HepG2 (cell line): Measurements from ENCODE around the gene ARHGEF26. TPM values are rescaled to one million over a fixed set of nuclear protein-coding genes. Genes with fewer than 3 reads are reported as not detected.

Experiments used
- ATAC-seq: fragments of 200-7000 bp; cut with Tn5 transposase; 3 replicates; pipeline ENCODE4 v1.9.1; 2020; ENCODE audit warnings: mild to moderate bottlenecking, moderate library complexity
- BruUV-seq: library from RNA; stranded (reverse); fragments of 400-500 nt; replicated peaks from 2 replicates; lab custom pipeline; 2021; lab: Mats Ljungman, UMichigan
- CTCF ChIA-PET: fragments of 300-600 bp; formaldehyde crosslinking; extraction: SDS; loops from one replicate; lab custom pipeline; 2021; ENCODE audit warnings: low total read pairs, inconsistent platforms, low intra/inter-chr PET ratio; lab: Yijun Ruan, JAX
- POLR2A ChIA-PET: fragments of 350-600 bp; sonication (Branson Sonifier 250); formaldehyde crosslinking; loops from one replicate; lab custom pipeline; 2020; ENCODE audit warnings: antibody characterized with exemption, inconsistent platforms; lab: Yijun Ruan, JAX
- DNase-seq: peaks from one replicate; pipeline ENCODE4 v3.0.0-alpha.2; 2015; ENCODE audit warnings: low spot score
- FAIRE-seq: peaks from 3 replicates; lab custom pipeline; 2011; peaks lifted over from hg19 to GRCh38; lab: Jason Lieb, UNC
- H2AFZ ChIP-seq: one replicate; pipeline ENCODE4 v1.6.1; 2011; ENCODE audit warnings: low read length, inconsistent platforms
- H3K27ac ChIP-seq: fragments of 300-600 bp; 3 replicates; pipeline ENCODE4 v1.8.0; 2011; ENCODE audit warnings: mixed run types, mild to moderate bottlenecking, mixed read lengths, low read length, inconsistent platforms; ENCODE audit not compliant: insufficient read depth; ENCODE audit errors: extremely low read length
- H3K27me3 ChIP-seq, 2 experiments: fragments of 200-600 bp in 1 of 2; 2 replicates in 1 of 2; 3 replicates in 1 of 2; pipeline versions ENCODE4 v1.6.0 to v1.8.0; 2011; ENCODE audit warnings: low read length in 2 of 2, mild to moderate bottlenecking in 2 of 2, moderate library complexity in 2 of 2, inconsistent platforms in 1 of 2; ENCODE audit not compliant: insufficient read depth in 2 of 2, control insufficient read depth in 1 of 2
- H3K36me3 ChIP-seq, 2 experiments: fragments of 200-600 bp in 1 of 2; replicated peaks in 1 of 2; 2 replicates in 1 of 2; 3 replicates in 1 of 2; pipeline versions ENCODE4 v1.5.1 to v1.8.0; 2011; ENCODE audit warnings: low read length in 2 of 2, inconsistent platforms in 1 of 2; ENCODE audit not compliant: insufficient read depth in 2 of 2, control insufficient read depth in 1 of 2
- H3K4me1 ChIP-seq: 2 replicates; pipeline ENCODE4 v1.5.1; 2012; ENCODE audit warnings: low read length, inconsistent platforms; ENCODE audit not compliant: insufficient read depth
- H3K4me2 ChIP-seq: 2 replicates; pipeline ENCODE4 v1.6.0; 2011; ENCODE audit warnings: low read depth, low read length, inconsistent platforms
- H3K4me3 ChIP-seq, 3 experiments: fragments of 200-600 bp in 1 of 3; sonication (generic), shearing (Covaris generic) in 1 of 3; replicated peaks in 1 of 3; 2 replicates each; pipeline ENCODE4 v1.5.1; 2011 to 2016; ENCODE audit warnings: low read length in 3 of 3, inconsistent platforms in 2 of 3, low read depth in 2 of 3, mild to moderate bottlenecking in 2 of 3, control low read depth in 1 of 3, mixed read lengths in 1 of 3; ENCODE audit not compliant: insufficient read depth in 1 of 3
- H3K79me2 ChIP-seq: one replicate; pipeline ENCODE4 v1.6.1; 2011; ENCODE audit warnings: low read length, inconsistent platforms; ENCODE audit not compliant: insufficient read depth
- H3K9ac ChIP-seq: 2 replicates; pipeline ENCODE4 v1.6.0; 2011; ENCODE audit warnings: mild to moderate bottlenecking, low read depth, low read length, inconsistent platforms; ENCODE audit not compliant: insufficient read depth
- H3K9me3 ChIP-seq: 2 replicates; pipeline ENCODE4 v1.5.1; 2012; ENCODE audit warnings: mild to moderate bottlenecking, low read length
- H4K20me1 ChIP-seq: 2 replicates; pipeline ENCODE4 v1.6.0; 2011; ENCODE audit warnings: inconsistent platforms, mild to moderate bottlenecking, low read length, moderate library complexity; ENCODE audit not compliant: insufficient read depth
- MYPOP ChIP-seq: sonication (generic); formaldehyde crosslinking; IDR thresholded peaks from 2 replicates; pipeline ENCODE4 v1.8.1; 2023; ENCODE audit warnings: mild to moderate bottlenecking, moderate library complexity, missing genetic modification reagents
- NONO ChIP-seq, 2 experiments: fragments of 450-650 bp in 1 of 2; sonication (generic) in 1 of 2; formaldehyde crosslinking in 1 of 2; IDR thresholded peaks in 1 of 2; conservative IDR thresholded peaks in 1 of 2; 2 replicates each; pipeline versions ENCODE4 v1.6.1 to v1.8.0; 2017 to 2022; ENCODE audit warnings: mild to moderate bottlenecking in 1 of 2, missing genetic modification reagents in 1 of 2, moderate library complexity in 1 of 2
- ZNF30 ChIP-seq: sonication (generic); formaldehyde crosslinking; IDR thresholded peaks from 2 replicates; pipeline ENCODE4 v1.5.0; 2020; ENCODE audit warnings: mild to moderate bottlenecking, missing genetic modification reagents
- ZNF672 ChIP-seq: sonication (generic); formaldehyde crosslinking; IDR thresholded peaks from 2 replicates; pipeline ENCODE4 v1.8.1; 2022; ENCODE audit warnings: missing genetic modification reagents
- ZNF879 ChIP-seq: sonication (generic); formaldehyde crosslinking; IDR thresholded peaks from 2 replicates; pipeline ENCODE4 v1.8.1; 2023; ENCODE audit warnings: missing genetic modification reagents
- WGBS: methylation state at CpG from one replicate; pipeline ENCODE4 v1.1.6; 2017; ENCODE audit warnings: low lambda C conversion rate; 5-methylcytosine and 5-hydroxymethylcytosine counted together
- in situ Hi-C: cut with HindIII; loops from 2 replicates; pipeline ENCODE4 v1.10.0; 2017; ENCODE audit warnings: low pct_unique_long_range_greater_than_20kb; ENCODE audit not compliant: extremely low pct_ligation_motif_present
- intact Hi-C: fragments of 100-400 bp; cut with micrococcal nuclease; formaldehyde crosslinking; loops from one replicate; pipeline ENCODE4 v1.10.0; 2022; ENCODE audit not compliant: unreplicated experiment
- polyA plus RNA-seq, 8 experiments: library from polyadenylated mRNA; depleted of rRNA in 3 of 8; stranded (reverse) in 7 of 8; unstranded in 1 of 8; fragments of >200 nt; fragmentation: Illumina TruSeq in 4 of 8; extraction: Trizol in 4 of 8; gene quantifications; 2 replicates each; pipeline versions ENCODE4 v1.2.1 to v1.2.3, GENCODE V29; 2011 to 2016; ENCODE audit warnings: low read depth in 4 of 8, missing spikeins in 1 of 8, mixed read lengths in 1 of 8; ENCODE audit not compliant: insufficient read depth in 1 of 8
- total RNA-seq, 5 experiments: library from RNA; depleted of rRNA; stranded (reverse); fragments of >200 nt; fragmentation: Illumina TruSeq; extraction: Trizol; gene quantifications; 2 replicates each; pipeline ENCODE4 v1.2.3, GENCODE V29; 2016; ENCODE audit warnings: low read depth in 1 of 5
- TF ChIP-seq, protein P1 (sequence below): sonication (generic); formaldehyde crosslinking; IDR thresholded peaks from 2 replicates; pipeline ENCODE4 v1.5.0; 2020; ENCODE audit warnings: mild to moderate bottlenecking, missing genetic modification reagents, borderline replicate concordance
- TF ChIP-seq, protein P2 (sequence below): sonication (generic); formaldehyde crosslinking; IDR thresholded peaks from 2 replicates; pipeline ENCODE4 v1.4.0; 2020; ENCODE audit warnings: missing genetic modification reagents

Gene ARHGEF26
- total and polyA plus RNA-seq, 2 of the 13 experiments (the other 11 are each of a cell fraction or from before 2014, with no cell fraction given): 0.74 to 6.1 TPM

DNA sequence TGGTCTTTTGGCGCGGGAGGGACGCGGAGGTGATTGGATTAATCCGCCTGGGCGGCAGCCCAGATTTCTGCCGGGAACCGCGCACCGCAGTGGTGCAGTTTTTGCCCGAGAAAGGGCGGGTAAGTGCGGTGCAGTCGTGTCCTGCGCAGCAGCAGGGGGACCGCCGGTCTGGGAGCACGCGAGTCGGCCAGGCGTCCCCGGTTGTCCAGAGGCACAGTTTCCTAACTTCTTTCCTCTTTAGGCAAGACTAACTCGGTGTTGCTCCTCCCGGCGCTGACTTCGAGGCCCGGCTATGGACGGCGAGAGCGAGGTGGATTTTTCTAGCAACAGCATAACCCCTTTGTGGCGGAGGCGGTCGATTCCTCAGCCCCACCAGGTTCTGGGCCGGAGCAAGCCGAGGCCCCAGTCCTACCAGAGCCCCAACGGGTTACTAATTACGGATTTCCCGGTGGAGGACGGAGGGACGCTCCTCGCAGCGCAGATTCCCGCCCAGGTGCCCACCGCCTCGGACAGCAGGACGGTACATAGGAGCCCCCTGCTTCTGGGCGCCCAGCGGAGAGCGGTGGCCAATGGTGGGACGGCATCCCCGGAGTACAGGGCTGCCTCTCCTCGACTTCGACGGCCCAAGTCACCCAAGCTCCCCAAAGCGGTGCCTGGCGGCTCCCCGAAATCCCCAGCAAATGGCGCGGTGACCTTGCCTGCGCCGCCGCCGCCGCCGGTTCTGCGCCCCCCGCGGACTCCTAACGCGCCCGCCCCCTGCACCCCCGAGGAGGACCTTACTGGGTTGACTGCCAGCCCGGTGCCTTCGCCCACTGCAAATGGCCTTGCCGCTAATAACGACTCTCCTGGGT is 736 bp downstream of the ARHGEF26 start (continued):
- TF ChIP-seq, protein P1, sequence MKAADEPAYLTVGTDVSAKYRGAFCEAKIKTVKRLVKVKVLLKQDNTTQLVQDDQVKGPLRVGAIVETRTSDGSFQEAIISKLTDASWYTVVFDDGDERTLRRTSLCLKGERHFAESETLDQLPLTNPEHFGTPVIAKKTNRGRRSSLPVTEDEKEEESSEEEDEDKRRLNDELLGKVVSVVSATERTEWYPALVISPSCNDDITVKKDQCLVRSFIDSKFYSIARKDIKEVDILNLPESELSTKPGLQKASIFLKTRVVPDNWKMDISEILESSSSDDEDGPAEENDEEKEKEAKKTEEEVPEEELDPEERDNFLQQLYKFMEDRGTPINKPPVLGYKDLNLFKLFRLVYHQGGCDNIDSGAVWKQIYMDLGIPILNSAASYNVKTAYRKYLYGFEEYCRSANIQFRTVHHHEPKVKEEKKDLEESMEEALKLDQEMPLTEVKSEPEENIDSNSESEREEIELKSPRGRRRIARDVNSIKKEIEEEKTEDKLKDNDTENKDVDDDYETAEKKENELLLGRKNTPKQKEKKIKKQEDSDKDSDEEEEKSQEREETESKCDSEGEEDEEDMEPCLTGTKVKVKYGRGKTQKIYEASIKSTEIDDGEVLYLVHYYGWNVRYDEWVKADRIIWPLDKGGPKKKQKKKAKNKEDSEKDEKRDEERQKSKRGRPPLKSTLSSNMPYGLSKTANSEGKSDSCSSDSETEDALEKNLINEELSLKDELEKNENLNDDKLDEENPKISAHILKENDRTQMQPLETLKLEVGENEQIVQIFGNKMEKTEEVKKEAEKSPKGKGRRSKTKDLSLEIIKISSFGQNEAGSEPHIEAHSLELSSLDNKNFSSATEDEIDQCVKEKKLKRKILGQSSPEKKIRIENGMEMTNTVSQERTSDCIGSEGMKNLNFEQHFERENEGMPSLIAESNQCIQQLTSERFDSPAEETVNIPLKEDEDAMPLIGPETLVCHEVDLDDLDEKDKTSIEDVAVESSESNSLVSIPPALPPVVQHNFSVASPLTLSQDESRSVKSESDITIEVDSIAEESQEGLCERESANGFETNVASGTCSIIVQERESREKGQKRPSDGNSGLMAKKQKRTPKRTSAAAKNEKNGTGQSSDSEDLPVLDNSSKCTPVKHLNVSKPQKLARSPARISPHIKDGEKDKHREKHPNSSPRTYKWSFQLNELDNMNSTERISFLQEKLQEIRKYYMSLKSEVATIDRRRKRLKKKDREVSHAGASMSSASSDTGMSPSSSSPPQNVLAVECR (CRISPR knock-in tag): peak; percentile 44; the same call in 1 of the 2 replicates
- TF ChIP-seq ZNF879 (CRISPR knock-in tag) (0 out of 2 replicates have a peak, but pooled peaks have one; percentile 31), ZNF30 (CRISPR knock-in tag) (0 out of 2 replicates have a peak, but pooled peaks have one; percentile 33), NONO (IDR thresholded peaks at IDR 0.05) (no peak), NONO (CRISPR knock-in tag; conservative IDR thresholded peaks at IDR 0.05) (0 out of 2 replicates have a peak, but pooled peaks have one; percentile 23)
- TF ChIP-seq, all 625 proteins: peak for 50

- Histone ChIP-seq H3K4me1 (peaks cover 54% of the 10 kb centered on the region), H3K27me3 (peaks cover 0 to 32% of the 10 kb centered on the region in 2 experiments; a peak in 3 of 5 replicates), H3K27ac (no peak overlapping the region), H3K9ac (no peak overlapping the region), H3K36me3 (no peaks in the 10 kb centered on the region), H3K4me3 (peak overlapping the region; percentile 5 to 79 (median 62); a peak in 5 of 6 replicates), H2AFZ (no peak overlapping the region), H3K79me2 (no peaks in the 10 kb centered on the region), H4K20me1 (no peaks in the 10 kb centered on the region), H3K9me3 (no peaks in the 10 kb centered on the region), H3K4me2 (peak overlapping the region; percentile 92)
- in situ Hi-C loops: loop anchor here (10.0 kb wide), 1 partner anchor 132 kb away; no protein-coding TSS in a partner anchor
- FAIRE-seq (no peak), ATAC-seq (no peak), DNase-seq (no peak)
- WGBS: 12% methylated on average over 13 of the region's 18 CpGs
- intact Hi-C loops: loop anchor here (10.0 kb wide), 2 partner anchors 102 to 132 kb away; no protein-coding TSS in a partner anchor
- no TSS peak for BruUV-seq
- ChIA-PET CTCF (no interaction called here), POLR2A (no interaction called here)
- TF ChIP-seq MYPOP (CRISPR knock-in tag): 0 out of 2 replicates have a peak, but pooled peaks have one; percentile 34
- TF ChIP-seq, protein P2, sequence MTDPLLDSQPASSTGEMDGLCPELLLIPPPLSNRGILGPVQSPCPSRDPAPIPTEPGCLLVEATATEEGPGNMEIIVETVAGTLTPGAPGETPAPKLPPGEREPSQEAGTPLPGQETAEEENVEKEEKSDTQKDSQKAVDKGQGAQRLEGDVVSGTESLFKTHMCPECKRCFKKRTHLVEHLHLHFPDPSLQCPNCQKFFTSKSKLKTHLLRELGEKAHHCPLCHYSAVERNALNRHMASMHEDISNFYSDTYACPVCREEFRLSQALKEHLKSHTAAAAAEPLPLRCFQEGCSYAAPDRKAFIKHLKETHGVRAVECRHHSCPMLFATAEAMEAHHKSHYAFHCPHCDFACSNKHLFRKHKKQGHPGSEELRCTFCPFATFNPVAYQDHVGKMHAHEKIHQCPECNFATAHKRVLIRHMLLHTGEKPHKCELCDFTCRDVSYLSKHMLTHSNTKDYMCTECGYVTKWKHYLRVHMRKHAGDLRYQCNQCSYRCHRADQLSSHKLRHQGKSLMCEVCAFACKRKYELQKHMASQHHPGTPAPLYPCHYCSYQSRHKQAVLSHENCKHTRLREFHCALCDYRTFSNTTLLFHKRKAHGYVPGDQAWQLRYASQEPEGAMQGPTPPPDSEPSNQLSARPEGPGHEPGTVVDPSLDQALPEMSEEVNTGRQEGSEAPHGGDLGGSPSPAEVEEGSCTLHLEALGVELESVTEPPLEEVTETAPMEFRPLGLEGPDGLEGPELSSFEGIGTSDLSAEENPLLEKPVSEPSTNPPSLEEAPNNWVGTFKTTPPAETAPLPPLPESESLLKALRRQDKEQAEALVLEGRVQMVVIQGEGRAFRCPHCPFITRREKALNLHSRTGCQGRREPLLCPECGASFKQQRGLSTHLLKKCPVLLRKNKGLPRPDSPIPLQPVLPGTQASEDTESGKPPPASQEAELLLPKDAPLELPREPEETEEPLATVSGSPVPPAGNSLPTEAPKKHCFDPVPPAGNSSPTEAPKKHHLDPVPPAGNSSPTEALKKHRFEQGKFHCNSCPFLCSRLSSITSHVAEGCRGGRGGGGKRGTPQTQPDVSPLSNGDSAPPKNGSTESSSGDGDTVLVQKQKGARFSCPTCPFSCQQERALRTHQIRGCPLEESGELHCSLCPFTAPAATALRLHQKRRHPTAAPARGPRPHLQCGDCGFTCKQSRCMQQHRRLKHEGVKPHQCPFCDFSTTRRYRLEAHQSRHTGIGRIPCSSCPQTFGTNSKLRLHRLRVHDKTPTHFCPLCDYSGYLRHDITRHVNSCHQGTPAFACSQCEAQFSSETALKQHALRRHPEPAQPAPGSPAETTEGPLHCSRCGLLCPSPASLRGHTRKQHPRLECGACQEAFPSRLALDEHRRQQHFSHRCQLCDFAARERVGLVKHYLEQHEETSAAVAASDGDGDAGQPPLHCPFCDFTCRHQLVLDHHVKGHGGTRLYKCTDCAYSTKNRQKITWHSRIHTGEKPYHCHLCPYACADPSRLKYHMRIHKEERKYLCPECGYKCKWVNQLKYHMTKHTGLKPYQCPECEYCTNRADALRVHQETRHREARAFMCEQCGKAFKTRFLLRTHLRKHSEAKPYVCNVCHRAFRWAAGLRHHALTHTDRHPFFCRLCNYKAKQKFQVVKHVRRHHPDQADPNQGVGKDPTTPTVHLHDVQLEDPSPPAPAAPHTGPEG (CRISPR knock-in tag): no peak
- no peak for TF ChIP-seq ZNF672 (CRISPR knock-in tag)
Observed at GRCh38 chr3:154122552-154122911, 1.3 kb downstream of the ARHGEF26 start.
